ENCODE data around the gene MRRF.

The MRRF gene

GRCh38 chr9:122261469-122261881, 3.2 kb upstream of the MRRF start:
- DNase-seq (ENCODE audit: low read depth in 1 of 2, low spot score in 1 of 2) = peak; percentile 22 to 46
- Histone ChIP-seq H3K27me3 (ENCODE audit: insufficient read depth, poor library complexity, severe bottlenecking) (no peaks in the 10 kb centered on the region), H3K4me3 (replicated peaks; ENCODE audit: insufficient read depth, low read length) (no peak overlapping the region), H3K27ac (replicated peaks) (no peak overlapping the region)
- TF ChIP-seq CTCF (IDR thresholded peaks at IDR 0.05; ENCODE audit: insufficient read depth, low read length) = no peak
- no peak for TF ChIP-seq SPI1 (IDR thresholded peaks at IDR 0.05; ENCODE audit: borderline replicate concordance, low read depth)
- TF ChIP-seq REST (IDR thresholded peaks at IDR 0.05; ENCODE audit: insufficient replicate concordance, low read depth) = no peak
- no peak for TF ChIP-seq GABPA (IDR thresholded peaks at IDR 0.05; ENCODE audit: low read depth)
- no peak for TF ChIP-seq POLR2AphosphoS5 (IDR thresholded peaks at IDR 0.05; ENCODE audit: low read depth)

- TF ChIP-seq SPI1 (IDR thresholded peaks at IDR 0.05; ENCODE audit: borderline replicate concordance, low read depth) (no peak), REST (IDR thresholded peaks at IDR 0.05; ENCODE audit: insufficient replicate concordance, low read depth) (no peak), CTCF (IDR thresholded peaks at IDR 0.05; ENCODE audit: insufficient read depth, low read length) (no peak), GABPA (IDR thresholded peaks at IDR 0.05; ENCODE audit: low read depth) (no peak), POLR2AphosphoS5 (IDR thresholded peaks at IDR 0.05; ENCODE audit: low read depth) (no peak)
These were observed 2.6 kb upstream of the MRRF start for GRCh38 chr9:122262073-122262472.

GRCh38 chr9:122263699-122264349, 858 bp upstream of the MRRF start:
- H3K27ac ChIP-seq (replicated peaks) = peak overlapping the region; percentile 96
- H3K27me3 ChIP-seq (ENCODE audit: insufficient read depth, poor library complexity, severe bottlenecking) = no peaks in the 10 kb centered on the region
- peak overlapping the region; percentile 67 for H3K4me3 ChIP-seq (replicated peaks; ENCODE audit: insufficient read depth, low read length)
- TF ChIP-seq SPI1 (IDR thresholded peaks at IDR 0.05; ENCODE audit: borderline replicate concordance, low read depth) (no peak), CTCF (IDR thresholded peaks at IDR 0.05; ENCODE audit: insufficient read depth, low read length) (no peak), POLR2AphosphoS5 (IDR thresholded peaks at IDR 0.05; ENCODE audit: low read depth) (no peak), REST (IDR thresholded peaks at IDR 0.05; ENCODE audit: insufficient replicate concordance, low read depth) (no peak), GABPA (IDR thresholded peaks at IDR 0.05; ENCODE audit: low read depth) (no peak)
- no peak for DNase-seq (ENCODE audit: low read depth in 1 of 2, low spot score in 1 of 2)

More at GRCh38 chr9:122262073-122262472, 2.6 kb upstream of the MRRF start:
- Histone ChIP-seq H3K27ac (replicated peaks) (no peak overlapping the region), H3K27me3 (ENCODE audit: insufficient read depth, poor library complexity, severe bottlenecking) (no peaks in the 10 kb centered on the region), H3K4me3 (replicated peaks; ENCODE audit: insufficient read depth, low read length) (no peak overlapping the region)
- no peak for DNase-seq (ENCODE audit: low read depth in 1 of 2, low spot score in 1 of 2)
